HS-27A (cell line): Measurements from ENCODE around the gene NCKAP5L.
"Not testable (repeated sequence)": the region's sequence is repeated elsewhere in the genome, so short reads cannot be mapped to it uniquely, and the experiment has no call there.

ENCODE experiments used
- DNase-seq: peaks from one replicate; pipeline ENCODE4 v3.0.0-alpha.2; 2012; ENCODE audit warnings: low read depth, missing footprints

Gene NCKAP5L

DNA sequence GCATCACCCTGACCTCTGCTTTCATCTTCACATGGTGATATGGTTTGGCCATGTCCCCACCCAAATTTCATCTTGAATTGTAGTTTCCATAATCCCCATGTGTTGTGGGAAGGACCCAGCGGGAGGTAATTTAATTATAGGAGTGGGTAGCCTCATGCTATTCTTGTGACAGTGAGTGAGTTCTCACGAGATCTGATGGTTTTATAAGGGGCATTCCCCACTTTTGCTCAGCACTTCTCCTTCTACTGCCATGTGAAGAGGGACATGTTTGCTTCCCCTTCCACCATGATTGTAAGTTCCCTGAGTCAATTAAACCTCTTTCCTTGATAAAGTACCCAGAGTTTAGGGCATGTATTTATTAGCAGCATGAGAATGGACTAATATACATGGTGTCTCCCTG is 48.6 kb downstream of the NCKAP5L start:
- DNase-seq, result no peak

DNA sequence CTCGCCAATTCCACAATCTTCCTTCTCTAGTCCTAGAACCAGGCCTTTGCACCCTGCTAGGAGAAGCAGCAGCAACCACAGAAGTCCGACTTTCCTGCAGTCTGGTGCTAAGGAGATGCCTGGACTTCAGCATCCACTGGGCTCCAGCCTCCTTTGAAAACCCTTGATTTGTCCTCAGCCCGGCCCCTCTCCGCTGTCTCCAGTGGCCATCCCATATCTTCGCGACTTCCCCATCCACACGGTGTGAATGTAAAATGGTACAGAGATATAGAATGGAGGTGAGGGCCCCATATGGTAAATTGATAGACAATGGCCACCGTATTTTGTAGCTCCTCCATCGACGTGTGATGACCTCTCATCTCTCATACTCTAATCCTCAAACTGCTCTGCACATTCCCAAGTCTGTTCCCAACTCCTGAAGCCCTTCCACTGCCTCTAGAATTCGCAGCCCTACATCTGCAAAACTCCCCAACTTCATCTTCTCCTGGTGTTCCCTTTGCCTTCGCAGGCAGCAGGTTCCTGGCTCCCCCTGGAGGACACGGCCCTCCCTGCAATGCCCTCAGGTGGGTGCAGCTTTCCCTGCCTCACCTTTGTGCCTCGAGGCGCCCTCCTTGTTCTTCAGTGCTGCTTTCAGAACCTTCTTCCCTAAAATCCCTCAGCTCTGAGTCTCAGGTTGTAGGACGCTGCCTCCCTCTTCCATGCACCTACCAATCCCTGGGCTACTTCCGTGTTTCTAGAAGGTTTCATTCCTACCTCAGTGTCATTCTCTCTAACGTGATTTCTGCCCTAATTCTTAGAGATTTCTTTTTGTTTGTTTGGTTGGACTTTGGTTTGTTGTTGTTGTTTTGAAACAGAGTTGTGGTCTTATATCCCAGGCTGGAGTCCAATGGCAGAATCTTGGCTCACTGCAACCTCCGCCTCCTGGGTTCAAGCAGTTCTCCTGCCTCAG is 50.1 kb downstream of the NCKAP5L start:
- no peak for DNase-seq

DNA sequence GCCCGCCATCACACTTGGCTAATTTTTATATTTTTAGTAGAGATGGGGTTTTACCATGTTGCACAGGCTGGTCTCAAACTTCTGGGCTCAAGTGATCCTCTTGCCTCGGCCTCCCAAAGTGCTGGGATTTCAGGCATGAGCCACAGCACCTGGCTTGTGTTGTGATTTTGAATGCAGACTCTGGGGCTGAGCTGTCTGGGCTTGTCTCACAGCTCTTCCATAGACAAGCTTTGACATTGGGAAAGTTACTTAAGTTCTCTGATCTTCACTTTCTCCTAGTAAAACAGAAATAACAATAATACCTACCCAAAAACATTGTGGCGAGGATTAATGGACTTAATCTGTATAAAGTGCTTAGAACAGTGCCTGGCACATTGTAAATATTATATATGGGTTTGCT is 50.9 kb downstream of the NCKAP5L start:
- DNase-seq, result no peak

DNA sequence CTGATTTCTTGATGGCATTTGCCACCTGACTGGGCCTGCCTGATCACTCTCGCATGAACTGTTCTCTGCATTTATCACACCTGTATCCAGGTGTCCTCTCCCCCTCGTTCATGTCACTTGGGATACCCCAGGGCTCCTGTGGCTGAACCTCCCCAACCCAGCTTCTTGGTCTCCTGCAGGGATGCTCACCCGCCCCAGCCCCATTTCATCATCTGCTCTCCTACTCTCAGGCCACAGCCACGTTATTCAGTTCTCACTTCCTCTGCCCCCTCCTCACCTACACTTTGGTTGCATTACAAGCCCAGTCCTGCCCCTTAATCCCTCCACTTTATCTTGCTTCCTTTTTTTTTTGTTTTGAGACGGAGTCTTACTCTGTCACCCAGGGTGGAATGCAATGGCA is 51.4 kb downstream of the NCKAP5L start:
- no peak for DNase-seq

DNA sequence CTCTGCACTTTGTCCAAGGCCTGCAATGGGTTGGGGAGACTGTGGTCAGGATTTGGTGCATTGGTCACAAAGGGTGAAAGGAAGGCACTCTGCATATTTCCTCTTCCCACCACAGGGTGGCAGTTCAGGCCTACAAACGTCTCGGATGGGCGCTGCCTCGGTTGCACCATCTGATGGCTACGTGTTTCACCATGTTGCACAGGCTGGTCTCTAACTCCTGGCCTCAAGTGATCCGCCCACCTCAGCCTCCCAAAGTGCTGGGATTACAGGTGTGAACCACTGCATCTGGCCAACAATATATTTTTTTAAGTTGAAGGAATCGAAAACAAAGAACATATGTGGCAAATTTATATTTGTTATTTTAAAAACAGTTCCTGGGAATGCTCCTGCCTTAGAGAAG is 51.8 kb downstream of the NCKAP5L start:
- peak; percentile 29 for DNase-seq

DNA sequence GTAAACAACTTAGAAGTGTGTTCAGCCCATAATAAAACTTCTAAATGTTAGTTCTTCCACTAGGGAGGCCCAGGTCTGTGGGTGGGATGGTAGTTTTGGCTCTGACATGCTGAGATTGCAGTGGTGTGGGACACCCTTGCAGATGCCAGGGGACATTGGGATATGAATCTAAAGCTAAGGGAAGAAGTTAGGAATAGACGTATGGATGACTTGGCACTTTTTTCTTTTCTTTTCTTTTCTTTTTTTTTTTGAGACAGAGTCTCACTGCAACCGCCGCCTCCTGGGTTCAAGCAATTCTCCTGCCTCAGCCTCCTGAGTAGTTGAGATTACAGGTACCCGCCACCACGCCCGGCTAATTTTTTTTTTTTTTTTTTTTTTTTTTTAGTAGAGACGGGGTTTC is 55.1 kb downstream of the NCKAP5L start:
- DNase-seq, result not testable (repeated sequence)

DNA sequence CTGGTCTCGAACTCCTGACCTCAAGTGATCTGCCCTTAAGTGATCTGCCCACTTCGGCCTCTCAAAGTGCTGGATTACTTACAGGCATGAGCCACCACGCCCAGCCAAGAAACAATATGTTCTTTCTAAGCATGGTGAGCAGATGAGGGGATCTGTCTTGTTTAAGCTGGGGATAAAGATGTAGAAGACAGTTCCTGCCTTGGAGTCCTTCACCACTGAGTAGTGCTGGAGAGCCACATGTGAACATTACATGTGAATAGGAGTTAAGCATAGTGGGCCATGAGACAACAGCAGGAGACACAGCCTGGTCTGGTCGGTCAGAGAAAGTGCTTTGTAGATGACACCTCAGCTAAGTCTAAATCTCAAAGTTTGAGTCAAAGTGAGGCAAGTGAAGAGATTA is 60.9 kb downstream of the NCKAP5L start:
- DNase-seq, result no peak

DNA sequence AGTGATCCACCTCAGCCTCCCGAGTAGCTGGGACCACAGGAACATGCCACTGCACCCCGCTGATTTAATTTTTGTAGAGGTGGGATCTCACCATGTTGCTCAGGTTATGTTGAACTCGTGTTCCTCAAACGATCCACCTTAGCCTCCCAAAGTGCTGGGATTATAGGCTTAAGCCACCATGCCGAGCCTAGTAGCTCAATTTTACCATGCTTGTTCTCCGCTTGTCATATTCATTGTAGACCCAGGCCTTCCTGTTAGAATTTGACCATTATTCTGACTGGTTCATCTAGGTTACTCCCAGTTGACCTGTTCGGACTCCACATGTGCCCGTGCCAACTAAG is 62.1 kb downstream of the NCKAP5L start:
- DNase-seq, result no peak

DNA sequence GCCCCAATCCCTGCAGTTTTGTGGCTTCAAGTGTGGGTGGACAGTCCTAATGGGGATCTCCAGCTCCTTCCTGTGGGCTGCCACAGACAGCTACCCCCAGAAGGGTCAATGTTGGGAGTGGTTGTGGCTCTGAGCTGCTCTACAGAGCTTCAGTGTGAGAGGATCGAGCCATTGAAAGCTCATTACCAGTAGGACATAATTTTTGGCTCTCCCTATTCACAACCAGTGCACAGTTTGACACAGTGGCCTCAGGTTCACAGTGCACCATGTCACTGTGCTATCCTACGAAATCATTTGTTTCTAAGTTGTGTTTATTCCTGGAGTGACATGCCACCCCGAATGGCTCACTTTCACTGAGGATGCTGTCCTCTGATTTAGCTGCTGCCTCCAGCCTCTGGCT is 64.1 kb downstream of the NCKAP5L start:
- no peak for DNase-seq

DNA sequence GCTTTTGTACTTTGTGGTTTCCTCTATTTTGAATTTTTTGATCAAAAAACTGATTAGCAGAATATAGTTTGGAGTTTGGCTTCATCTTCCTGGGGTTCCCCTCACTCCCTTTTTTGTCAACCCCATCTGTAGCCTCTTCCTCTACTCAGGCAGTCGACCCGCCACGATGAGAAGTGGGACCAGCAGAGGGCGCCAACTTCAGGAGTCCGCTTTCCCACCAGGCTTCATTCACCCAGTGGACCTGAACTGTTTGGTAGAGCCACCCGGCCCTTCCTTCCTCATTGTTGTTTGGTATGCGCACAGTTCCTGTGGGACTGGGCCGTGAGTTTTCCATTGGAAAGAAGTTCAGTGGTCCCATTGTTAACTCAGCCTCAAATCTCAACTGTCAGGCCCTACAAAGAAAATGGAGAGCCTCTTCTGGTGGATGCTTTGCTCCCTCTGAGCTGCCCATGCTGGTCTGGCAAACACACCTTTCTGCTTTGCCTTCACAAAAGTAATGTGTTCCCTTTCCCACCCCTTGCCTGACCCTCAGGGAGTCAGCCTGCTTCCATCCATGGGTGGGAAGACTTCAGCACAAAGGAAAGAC is 65.1 kb downstream of the NCKAP5L start:
- no peak for DNase-seq

DNA sequence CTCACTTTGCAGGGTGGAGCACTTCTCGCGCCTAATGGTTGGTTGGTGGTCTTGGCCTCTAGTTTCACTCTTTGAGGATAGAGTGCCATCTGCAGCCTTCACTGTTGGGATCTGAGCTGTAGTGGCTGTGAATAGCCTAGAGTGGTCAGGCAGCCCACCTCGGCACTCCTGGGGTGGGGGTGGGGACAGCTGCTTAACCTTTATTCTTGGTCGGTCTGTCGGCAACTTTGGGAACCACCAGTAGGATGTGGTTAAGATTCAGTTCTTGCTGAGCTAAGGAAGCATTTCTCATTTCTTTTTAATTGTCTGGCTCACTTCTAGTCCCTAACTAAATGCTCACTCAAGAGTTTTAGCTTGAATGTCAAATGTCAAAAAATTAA is 65.8 kb downstream of the NCKAP5L start:
- no peak for DNase-seq

DNA sequence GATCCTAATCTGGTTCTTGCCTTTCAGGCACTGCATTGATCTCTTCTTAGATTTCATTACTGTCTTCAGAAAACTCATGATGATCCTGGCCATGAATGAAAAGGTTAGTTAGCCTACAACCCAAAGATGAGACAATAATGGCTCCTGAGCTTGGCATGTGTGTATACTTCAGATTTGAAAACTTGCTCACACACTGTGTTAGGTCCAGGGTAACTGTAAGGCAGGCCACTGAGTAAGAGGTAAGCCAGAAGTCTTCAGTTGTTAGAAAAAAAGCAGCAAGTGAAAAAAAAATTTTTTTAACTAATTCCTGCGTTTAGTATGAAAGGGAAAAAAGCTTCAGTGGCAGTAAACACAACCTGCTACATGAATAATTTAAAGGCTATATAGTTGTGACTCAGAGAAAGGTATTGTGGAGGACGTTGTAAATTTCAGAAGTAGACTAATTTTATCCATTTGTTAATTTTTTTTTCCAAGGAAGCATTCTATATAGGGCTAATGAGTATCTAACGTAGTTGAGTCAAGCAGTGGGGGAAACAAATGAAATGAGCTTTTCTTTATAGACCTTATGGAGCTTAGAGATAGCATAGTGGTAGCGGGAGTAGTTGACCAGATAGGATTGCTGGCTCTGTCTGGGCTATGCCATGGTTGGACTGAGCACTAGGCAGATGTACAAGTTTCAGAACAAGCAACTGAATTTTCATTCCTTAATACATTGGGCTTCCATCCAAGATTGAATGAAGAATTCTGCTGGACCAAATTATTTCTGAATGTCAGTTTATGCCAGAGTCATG is 66.3 kb downstream of the NCKAP5L start:
- no peak for DNase-seq

DNA sequence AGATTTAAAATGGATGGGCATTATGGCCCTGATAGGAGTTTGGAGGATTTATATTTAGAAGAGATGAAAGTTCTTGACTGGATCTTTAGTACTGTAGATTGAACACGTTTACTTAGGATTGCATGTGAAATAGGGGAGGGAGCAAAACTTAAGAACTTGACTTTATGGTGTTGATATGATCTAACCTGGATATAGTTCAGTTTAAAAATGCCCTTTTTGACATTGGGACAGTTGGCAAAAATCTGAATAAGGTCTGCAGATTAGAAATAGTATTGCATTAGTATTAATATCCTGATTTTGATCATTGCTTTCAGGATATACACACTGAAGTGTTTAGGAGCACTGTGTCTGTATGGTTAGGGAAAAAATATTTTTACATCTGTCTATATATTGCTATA is 77.2 kb downstream of the NCKAP5L start:
- no peak for DNase-seq

DNA sequence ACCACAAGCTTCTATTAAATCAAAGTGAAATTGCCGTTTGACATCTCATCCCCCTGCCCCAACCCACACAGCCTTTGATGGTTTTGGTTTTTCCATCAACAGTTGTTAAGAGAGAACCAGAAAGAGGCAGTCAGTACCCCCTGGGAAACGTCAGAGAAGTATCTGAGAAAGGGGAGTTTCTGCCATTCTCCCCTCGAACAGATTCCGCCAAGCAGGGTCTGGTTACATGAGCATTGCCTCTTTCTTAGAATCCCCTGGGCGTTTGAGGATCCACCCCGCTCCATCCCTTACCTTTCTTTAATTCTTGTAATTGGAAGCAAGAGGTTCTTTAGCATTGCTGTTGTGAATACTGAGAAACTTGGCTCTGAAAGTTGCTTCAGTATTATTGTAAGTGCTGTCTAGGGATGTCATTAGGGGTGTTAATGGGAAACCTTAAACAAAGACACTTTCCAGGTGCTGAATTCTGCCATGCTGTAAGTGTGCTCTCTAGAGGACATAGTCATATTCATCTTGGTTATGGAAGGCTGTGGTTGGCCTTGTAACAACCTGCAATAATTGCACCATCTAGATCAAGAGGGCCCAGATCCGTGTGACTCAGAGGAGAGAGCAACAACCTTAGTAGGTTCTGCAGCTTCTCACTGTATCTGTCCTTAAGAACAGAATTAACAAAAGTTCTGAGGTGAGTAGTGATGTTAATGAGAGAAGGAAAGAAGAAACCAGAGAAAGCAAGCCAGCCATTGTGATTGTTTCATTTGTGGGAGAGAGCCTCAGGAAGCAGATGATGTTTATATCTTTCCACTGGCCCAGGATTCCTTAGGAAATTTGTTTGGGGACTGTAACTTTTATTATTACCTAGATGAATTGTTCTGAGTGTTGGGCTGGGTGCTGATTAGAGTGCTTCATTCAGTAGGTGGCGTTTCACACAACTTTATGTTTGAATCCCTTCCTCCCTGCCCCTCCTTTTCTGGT is 77.9 kb downstream of the NCKAP5L start:
- DNase-seq, result no peak

DNA sequence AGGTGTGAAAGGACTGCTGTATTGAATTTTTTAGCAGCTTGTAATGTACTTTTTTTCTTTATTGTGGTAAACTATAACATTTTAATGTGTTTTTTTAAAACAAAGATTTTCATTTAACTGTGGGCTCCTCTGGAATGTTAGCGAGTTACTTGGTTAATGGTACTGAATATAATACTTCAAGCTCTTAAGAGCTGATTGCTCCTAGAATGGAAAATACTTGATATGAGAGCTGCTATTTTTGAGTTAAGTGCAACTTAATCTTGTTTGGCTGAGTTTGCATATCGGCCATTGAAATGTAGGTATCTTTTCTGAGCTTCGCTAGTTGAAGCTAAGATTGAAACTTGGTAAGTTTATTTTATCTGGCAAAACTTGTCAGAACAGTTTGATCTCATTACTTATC is 79.4 kb downstream of the NCKAP5L start:
- DNase-seq, result no peak

DNA sequence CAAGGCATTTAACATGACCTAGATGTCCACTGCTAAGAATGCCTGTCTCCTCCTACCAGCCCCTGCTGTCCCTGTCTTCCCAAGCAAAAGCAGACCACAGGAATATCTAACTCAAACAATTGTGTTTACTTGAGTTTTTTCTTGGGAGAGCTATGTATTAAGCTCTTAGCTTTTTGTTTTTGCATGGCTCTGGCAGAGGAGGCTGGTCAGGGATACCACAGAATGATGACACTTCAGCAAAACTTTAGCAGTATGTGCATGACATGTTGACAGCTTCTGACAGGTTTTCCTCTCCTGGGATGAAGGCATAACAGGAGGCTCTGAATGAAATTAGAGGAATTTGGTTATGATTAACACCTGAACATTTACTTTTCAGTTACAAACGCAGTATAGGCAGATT is 79.9 kb downstream of the NCKAP5L start:
- no peak for DNase-seq

DNA sequence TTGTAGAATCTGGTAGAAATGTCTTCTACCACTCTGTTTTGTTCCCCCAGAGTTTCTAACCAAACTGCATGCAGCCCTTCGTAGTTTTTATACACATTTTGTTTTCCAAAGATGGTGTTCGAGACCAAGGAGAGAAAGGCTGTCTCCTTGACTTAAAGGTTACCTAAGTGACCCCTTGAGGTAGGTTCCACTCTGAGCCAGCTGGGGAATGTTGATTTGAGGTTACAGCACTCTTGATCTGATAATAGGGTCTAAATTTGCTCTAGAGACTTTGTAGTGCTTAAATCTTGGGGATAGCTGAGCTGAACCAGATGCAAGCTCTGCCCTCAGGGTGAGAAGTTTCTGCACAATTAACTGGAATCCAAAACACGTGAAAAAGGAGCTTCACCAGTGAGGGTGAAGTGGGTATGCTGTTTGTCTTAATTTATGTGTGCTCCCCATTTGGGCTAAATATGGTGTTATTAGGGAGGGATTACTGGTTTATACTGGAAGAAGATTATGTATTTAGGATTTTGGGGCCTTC is 83.8 kb downstream of the NCKAP5L start:
- no peak for DNase-seq

DNA sequence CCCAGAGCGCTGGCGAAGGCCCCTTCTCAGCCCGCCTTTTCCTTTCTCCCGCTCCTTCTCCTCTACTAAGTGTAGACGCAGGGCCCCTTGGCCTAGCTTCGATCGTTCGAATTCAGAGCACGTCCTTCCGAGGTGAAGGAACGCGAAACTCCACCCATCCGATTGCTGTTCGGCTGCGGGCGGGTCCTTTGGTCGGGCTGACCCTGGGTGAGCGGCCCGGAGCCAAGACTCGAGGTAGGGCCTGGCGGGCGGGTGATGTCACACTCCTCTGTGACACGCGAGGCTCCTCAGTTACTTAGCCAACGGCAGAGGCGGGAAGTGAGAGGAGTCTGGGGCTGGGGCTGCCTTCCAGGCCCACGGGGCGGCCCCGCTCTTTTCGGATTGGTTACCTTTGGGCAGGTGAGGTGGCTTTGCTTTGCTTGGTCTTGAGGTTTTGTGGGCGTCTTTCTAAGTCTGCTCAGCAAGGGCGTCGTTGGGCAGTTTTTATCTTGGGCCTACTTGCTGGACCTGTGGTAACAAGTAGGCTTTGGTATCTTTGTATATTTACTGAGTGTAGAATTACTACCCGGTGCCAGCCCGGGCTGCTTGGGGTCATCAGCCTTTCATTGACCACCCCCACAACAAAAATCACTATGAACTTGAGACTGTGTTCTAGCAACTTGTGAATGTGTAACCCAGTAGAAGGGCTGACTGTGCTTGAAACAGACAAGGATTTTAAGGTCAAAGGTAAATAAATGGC is 86.2 kb downstream of the NCKAP5L start:
- peak; percentile 66 for DNase-seq
